Smooth muscle cell (in vitro differentiated cells): ENCODE data around the gene MAGOH. TPM values are rescaled to one million over a fixed set of nuclear protein-coding genes. Genes with fewer than 3 reads are reported as not detected.

Source experiments
- DNase-seq: peaks from one replicate; lab custom pipeline; 2025; ENCODE audit not compliant: unreplicated experiment; lab: John Stamatoyannopoulos, UW
- H2AFZ ChIP-seq: fragments of 200-600 bp; sonication (generic); 2 replicates; pipeline ENCODE4 v1.6.0; 2016; ENCODE audit warnings: antibody characterized with exemption, low read depth, mild to moderate bottlenecking
- H3F3A ChIP-seq: fragments of 200-600 bp; sonication (generic); 2 replicates; pipeline ENCODE4 v1.6.0; 2017; ENCODE audit warnings: antibody characterized with exemption, low read depth
- H3K27ac ChIP-seq: fragments of 200-600 bp; sonication (generic); 2 replicates; pipeline ENCODE4 v1.5.1; 2016; ENCODE audit warnings: low read depth, mild to moderate bottlenecking
- H3K27me3 ChIP-seq: fragments of 200-600 bp; sonication (generic); 2 replicates; pipeline ENCODE4 v1.6.1; 2016; ENCODE audit warnings: low read depth, mild to moderate bottlenecking
- H3K36me3 ChIP-seq: fragments of 200-600 bp; sonication (generic); 2 replicates; pipeline ENCODE4 v1.5.1; 2016; ENCODE audit warnings: low read depth
- H3K4me1 ChIP-seq: fragments of 200-600 bp; sonication (generic); 2 replicates; pipeline ENCODE4 v1.5.1; 2016; ENCODE audit warnings: low read depth
- H3K4me2 ChIP-seq: fragments of 200-600 bp; sonication (generic); 2 replicates; pipeline ENCODE4 v1.6.0; 2016; ENCODE audit warnings: mild to moderate bottlenecking
- H3K4me3 ChIP-seq: fragments of 200-600 bp; sonication (generic); 2 replicates; pipeline ENCODE4 v1.5.1; 2016; ENCODE audit warnings: mild to moderate bottlenecking
- H3K79me2 ChIP-seq: fragments of 200-600 bp; sonication (generic); 2 replicates; pipeline ENCODE4 v1.6.0; 2016; ENCODE audit warnings: low read depth, mild to moderate bottlenecking
- H3K9ac ChIP-seq: fragments of 200-600 bp; sonication (generic); 2 replicates; pipeline ENCODE4 v1.6.0; 2016; ENCODE audit warnings: low read depth
- H3K9me3 ChIP-seq: fragments of 200-600 bp; sonication (generic); replicated peaks from 2 replicates; pipeline ENCODE4 v1.5.1; 2016; ENCODE audit warnings: low read depth
- H4K20me1 ChIP-seq: fragments of 200-600 bp; sonication (generic); 2 replicates; pipeline ENCODE4 v1.6.0; 2016; ENCODE audit warnings: low read depth
- CTCF ChIP-seq: fragments of 200-600 bp; sonication (generic); IDR thresholded peaks from 2 replicates; pipeline ENCODE4 v1.5.1; 2017; ENCODE audit warnings: borderline replicate concordance, mild to moderate bottlenecking, antibody characterized with exemption; ENCODE audit not compliant: insufficient read depth, poor library complexity, severe bottlenecking
- WGBS: methylation state at CpG from one replicate; pipeline ENCODE4 v1.1.7; 2016; ENCODE audit warnings: low lambda C conversion rate; 5-methylcytosine and 5-hydroxymethylcytosine counted together
- polyA plus RNA-seq: library from polyadenylated mRNA; unstranded; fragments of >200 nt; fragmentation: Nextera tagmentation; extraction: Ambion mirVana; gene quantifications from 2 replicates; pipeline ENCODE4 v1.2.1, GENCODE V29; 2016
- total RNA-seq: library from RNA; depleted of rRNA; stranded (reverse); fragments of >200 nt; gene quantifications from 2 replicates; pipeline ENCODE4 v1.2.3, GENCODE V29; 2014

Gene MAGOH
- total and polyA plus RNA-seq, 2 experiments from 2014 or later, result 28.5 to 37.3 TPM

DNA sequence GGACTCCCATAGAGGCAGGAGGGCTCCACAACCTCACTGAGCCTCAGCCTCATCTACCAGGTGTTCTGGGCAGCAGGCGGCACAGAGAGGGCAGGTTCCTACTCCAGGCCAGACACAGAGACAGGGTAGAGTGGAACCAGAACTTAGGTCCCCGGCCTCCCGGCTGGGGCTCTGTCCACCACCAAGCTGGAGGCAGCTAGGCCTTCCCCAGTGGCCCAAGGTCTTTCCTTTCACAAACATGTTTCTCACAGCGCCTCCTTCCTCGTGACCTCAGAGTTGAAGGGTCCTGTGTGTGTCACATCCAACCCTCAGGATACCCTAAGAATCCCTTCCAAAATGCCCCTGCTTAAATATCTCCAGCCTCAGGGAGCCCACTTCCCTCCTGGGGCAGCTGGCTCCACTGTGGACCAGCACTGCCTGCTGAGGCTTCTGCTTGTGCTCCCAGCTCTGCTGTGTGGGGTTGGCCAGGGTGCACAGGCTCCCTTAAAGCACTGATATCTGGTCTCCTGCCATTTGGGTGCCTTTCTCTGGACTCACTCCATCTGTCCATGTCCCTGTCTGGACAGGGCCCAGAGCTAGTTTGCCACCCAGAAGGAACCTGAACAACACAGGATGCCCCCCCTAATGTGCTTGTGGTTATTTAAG, 33.2 kb upstream of the MAGOH start:
- Histone ChIP-seq H3K27ac (no peak overlapping the region), H3K27me3 (no peaks in the 10 kb centered on the region), H3K4me2 (no peak overlapping the region), H3K36me3 (no peaks in the 10 kb centered on the region), H3F3A (no peaks in the 10 kb centered on the region), H3K4me3 (no peak overlapping the region), H3K9me3 (no peaks in the 10 kb centered on the region), H3K4me1 (no peaks in the 10 kb centered on the region), H3K79me2 (no peaks in the 10 kb centered on the region), H4K20me1 (no peaks in the 10 kb centered on the region), H3K9ac (no peak overlapping the region), H2AFZ (no peak overlapping the region)
- no peak for TF ChIP-seq CTCF
- no peak for DNase-seq
- WGBS, result 98% methylated on average over 4 of the region's 5 CpGs

DNA sequence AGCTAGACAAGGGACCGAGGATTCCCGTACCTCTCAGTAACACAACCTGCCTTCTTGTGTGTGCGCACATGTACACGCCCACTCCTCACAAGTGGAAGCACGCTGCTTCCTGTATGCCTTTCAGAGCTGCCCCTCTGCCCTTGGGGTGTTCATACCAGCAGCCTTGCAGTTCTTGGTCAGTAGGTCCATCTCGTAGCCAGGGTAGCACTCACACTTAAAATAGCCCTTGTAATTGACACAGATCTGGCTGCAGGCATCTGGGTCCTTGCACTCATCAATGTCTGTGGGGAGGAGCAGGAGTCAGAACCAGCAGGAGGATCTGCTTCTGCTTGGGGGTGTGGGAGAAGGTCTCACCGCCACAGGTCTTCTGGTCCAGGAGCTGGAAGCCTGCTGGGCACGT, 32.6 kb upstream of the MAGOH start:
- Histone ChIP-seq H3K4me1 (no peaks in the 10 kb centered on the region), H3K9me3 (no peaks in the 10 kb centered on the region), H3K4me3 (no peak overlapping the region), H3K4me2 (no peak overlapping the region), H3K27me3 (no peaks in the 10 kb centered on the region), H3K27ac (no peak overlapping the region), H4K20me1 (no peaks in the 10 kb centered on the region), H3K9ac (no peak overlapping the region), H3K36me3 (no peaks in the 10 kb centered on the region), H3K79me2 (no peaks in the 10 kb centered on the region), H2AFZ (no peak overlapping the region), H3F3A (no peaks in the 10 kb centered on the region)
- DNase-seq, result no peak
- TF ChIP-seq CTCF, result no peak
- 93% methylated on average over 8 of the region's 8 CpGs for WGBS

GRCh38 chr1:53270107-53270506, 31.8 kb upstream of the MAGOH start:
- no peak overlapping the region for H3K9ac ChIP-seq
- H3K4me3 ChIP-seq, result no peak overlapping the region
- no peak overlapping the region for H3K4me2 ChIP-seq
- no peaks in the 10 kb centered on the region for H3K9me3 ChIP-seq
- no peak overlapping the region for H2AFZ ChIP-seq
- no peaks in the 10 kb centered on the region for H3K4me1 ChIP-seq
- H3F3A ChIP-seq, result no peaks in the 10 kb centered on the region
- 100% methylated on average over 1 of the region's 1 CpG for WGBS
- no peaks in the 10 kb centered on the region for H3K79me2 ChIP-seq
- H3K27ac ChIP-seq, result no peak overlapping the region
- H4K20me1 ChIP-seq, result no peaks in the 10 kb centered on the region
- H3K27me3 ChIP-seq, result no peaks in the 10 kb centered on the region
- no peak for TF ChIP-seq CTCF
- no peaks in the 10 kb centered on the region for H3K36me3 ChIP-seq
- DNase-seq, result no peak

DNA sequence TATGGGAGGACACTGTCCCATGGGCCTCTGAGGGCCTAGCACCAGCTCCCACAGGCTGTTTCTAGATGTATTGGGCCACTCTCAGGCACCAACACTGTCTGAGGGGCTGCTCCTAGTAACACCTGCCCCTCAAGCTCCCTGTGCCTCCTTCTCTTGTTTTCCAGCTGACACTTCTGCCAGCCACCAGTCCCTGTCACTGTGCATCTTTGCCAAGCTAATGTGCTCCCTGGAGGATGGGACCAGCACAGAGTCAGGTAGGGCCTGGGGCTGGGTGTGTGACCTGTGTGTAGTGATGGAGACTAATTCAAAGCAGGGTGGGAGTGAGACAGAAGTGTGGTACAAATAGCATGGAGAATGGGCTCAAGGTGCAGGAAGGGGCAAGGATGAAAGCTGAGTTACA, 29.4 kb upstream of the MAGOH start:
- Histone ChIP-seq H3K4me2 (no peak overlapping the region), H3K27me3 (no peaks in the 10 kb centered on the region), H3K4me1 (no peaks in the 10 kb centered on the region), H3K27ac (no peak overlapping the region), H4K20me1 (no peaks in the 10 kb centered on the region), H3K9ac (no peak overlapping the region), H3K4me3 (no peak overlapping the region), H3K79me2 (no peaks in the 10 kb centered on the region), H2AFZ (no peak overlapping the region), H3K9me3 (no peaks in the 10 kb centered on the region), H3F3A (no peaks in the 10 kb centered on the region), H3K36me3 (no peaks in the 10 kb centered on the region)
- DNase-seq, result no peak
- no peak for TF ChIP-seq CTCF
